K562 (cell line): ENCODE data around the gene DHTKD1. TPM values are rescaled to one million over a fixed set of nuclear protein-coding genes. Genes with fewer than 3 reads are reported as not detected.

Source experiments
- ASH1L ChIP-seq: fragments of 450-650 bp; IDR thresholded peaks from 2 replicates; pipeline ENCODE4 v1.6.1; 2018; ENCODE audit warnings: borderline replicate concordance, mild to moderate bottlenecking, low read depth; ENCODE audit not compliant: partially characterized antibody
- COPS2 ChIP-seq: fragments of 450-650 bp; conservative IDR thresholded peaks from 2 replicates; pipeline ENCODE4 v1.6.1; 2016; ENCODE audit warnings: mild to moderate bottlenecking, moderate library complexity
- GTF3C2 ChIP-seq: IDR thresholded peaks from 3 replicates; pipeline ENCODE4 v1.6.1; 2011; ENCODE audit warnings: borderline replicate concordance, mild to moderate bottlenecking, moderate library complexity; ENCODE audit not compliant: insufficient read length; ENCODE audit errors: extremely low read depth
- LARP7 ChIP-seq: fragments of 450-650 bp; IDR thresholded peaks from 2 replicates; pipeline ENCODE4 v1.6.1; 2016
- MAFK ChIP-seq: IDR thresholded peaks from 2 replicates; pipeline ENCODE4 v1.6.1; 2011; ENCODE audit warnings: low read length, improper control_type of control experiment
- MYC ChIP-seq, 2 experiments: fragments of 250-450 bp in 1 of 2; sonication (Bioruptor Pico) in 1 of 2; IDR thresholded peaks; 2 replicates each; pipeline versions ENCODE4 v1.5.1 to v1.6.1; 2012 to 2021; ENCODE audit warnings: low read depth in 2 of 2, borderline replicate concordance in 1 of 2, improper control_type of control experiment in 1 of 2, low read length in 1 of 2, mild to moderate bottlenecking in 1 of 2, moderate library complexity in 1 of 2
- POLR3A ChIP-seq: IDR thresholded peaks from 2 replicates; pipeline ENCODE4 v1.6.1; 2011; ENCODE audit warnings: borderline replicate concordance, mild to moderate bottlenecking, moderate library complexity; ENCODE audit not compliant: insufficient read length, insufficient read depth; ENCODE audit errors: extremely low read depth
- RB1 ChIP-seq: fragments of 450-650 bp; IDR thresholded peaks from 2 replicates; pipeline ENCODE4 v1.6.1; 2017; ENCODE audit warnings: low read depth, mild to moderate bottlenecking
- STAG1 ChIP-seq: sonication (generic); formaldehyde crosslinking; IDR thresholded peaks from 2 replicates; pipeline ENCODE4 v1.5.0; 2020; ENCODE audit warnings: missing genetic modification reagents, borderline replicate concordance
- ZC3H8 ChIP-seq: fragments of 450-650 bp; IDR thresholded peaks from 2 replicates; pipeline ENCODE4 v1.6.1; 2017
- ZNF518B ChIP-seq: fragments of 250-450 bp; sonication (Bioruptor Pico); IDR thresholded peaks from 2 replicates; pipeline ENCODE4 v1.5.0; 2021; ENCODE audit warnings: mild to moderate bottlenecking, moderate library complexity
- polyA plus RNA-seq, 8 experiments: library from polyadenylated mRNA; depleted of rRNA in 4 of 8; stranded (reverse) in 5 of 8; unstranded in 3 of 8; fragments of >200 nt; fragmentation: Nextera tagmentation in 2 of 8; fragmentation: Illumina TruSeq in 1 of 8; extraction: Ambion mirVana in 2 of 8; extraction: Trizol in 1 of 8; gene quantifications; 2 replicates each; pipeline versions ENCODE4 v1.2.1 to v1.2.3, GENCODE V29; 2011 to 2014; ENCODE audit warnings: inconsistent platforms in 1 of 8, missing spikeins in 1 of 8
- total RNA-seq, 7 experiments: library from RNA; depleted of rRNA in 6 of 7; stranded (reverse); fragments of >200 nt in 6 of 7; fragmentation: Illumina TruSeq in 2 of 7; extraction: Trizol in 2 of 7; gene quantifications; 2 replicates each; pipeline versions ENCODE4 v1.2.1 to v1.2.3, GENCODE V29; 2011 to 2021; ENCODE audit warnings: low replicate concordance in 1 of 7
- TF ChIP-seq, protein P1 (sequence below): sonication (generic); formaldehyde crosslinking; IDR thresholded peaks from 2 replicates; pipeline ENCODE4 v1.8.1; 2023; ENCODE audit warnings: mild to moderate bottlenecking, missing genetic modification reagents
- TF ChIP-seq, protein P2 (sequence below): sonication (generic); formaldehyde crosslinking; IDR thresholded peaks from 2 replicates; pipeline ENCODE4 v1.8.1; 2023; ENCODE audit warnings: missing genetic modification reagents, mild to moderate bottlenecking, borderline replicate concordance

DHTKD1 gene
- total and polyA plus RNA-seq, 9 of the 15 experiments (the other 6 are each of a cell fraction or from before 2014, with no cell fraction given), result 3.1 to 19.7 (median 6.8) TPM

- TF ChIP-seq GTF3C2 (no peak), COPS2 (no peak), RB1 (peak; percentile 84; the same call in 1 of the 2 replicates), ASH1L (no peak), LARP7 (no peak), POLR3A (no peak), ZC3H8 (no peak), MYC (IDR thresholded peaks at IDR 0.05; ENCODE audit: low read depth, low read length) (no peak; the same call in 1 of the 2 replicates), MYC (CRISPR knock-in tag; IDR thresholded peaks at IDR 0.05; ENCODE audit: borderline replicate concordance, low read depth) (no peak), ZNF518B (CRISPR knock-in tag) (no peak), STAG1 (CRISPR knock-in tag) (no peak), MAFK (no peak)
- TF ChIP-seq, protein P1, sequence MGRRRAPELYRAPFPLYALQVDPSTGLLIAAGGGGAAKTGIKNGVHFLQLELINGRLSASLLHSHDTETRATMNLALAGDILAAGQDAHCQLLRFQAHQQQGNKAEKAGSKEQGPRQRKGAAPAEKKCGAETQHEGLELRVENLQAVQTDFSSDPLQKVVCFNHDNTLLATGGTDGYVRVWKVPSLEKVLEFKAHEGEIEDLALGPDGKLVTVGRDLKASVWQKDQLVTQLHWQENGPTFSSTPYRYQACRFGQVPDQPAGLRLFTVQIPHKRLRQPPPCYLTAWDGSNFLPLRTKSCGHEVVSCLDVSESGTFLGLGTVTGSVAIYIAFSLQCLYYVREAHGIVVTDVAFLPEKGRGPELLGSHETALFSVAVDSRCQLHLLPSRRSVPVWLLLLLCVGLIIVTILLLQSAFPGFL (CRISPR knock-in tag), result no peak
- TF ChIP-seq, protein P2, sequence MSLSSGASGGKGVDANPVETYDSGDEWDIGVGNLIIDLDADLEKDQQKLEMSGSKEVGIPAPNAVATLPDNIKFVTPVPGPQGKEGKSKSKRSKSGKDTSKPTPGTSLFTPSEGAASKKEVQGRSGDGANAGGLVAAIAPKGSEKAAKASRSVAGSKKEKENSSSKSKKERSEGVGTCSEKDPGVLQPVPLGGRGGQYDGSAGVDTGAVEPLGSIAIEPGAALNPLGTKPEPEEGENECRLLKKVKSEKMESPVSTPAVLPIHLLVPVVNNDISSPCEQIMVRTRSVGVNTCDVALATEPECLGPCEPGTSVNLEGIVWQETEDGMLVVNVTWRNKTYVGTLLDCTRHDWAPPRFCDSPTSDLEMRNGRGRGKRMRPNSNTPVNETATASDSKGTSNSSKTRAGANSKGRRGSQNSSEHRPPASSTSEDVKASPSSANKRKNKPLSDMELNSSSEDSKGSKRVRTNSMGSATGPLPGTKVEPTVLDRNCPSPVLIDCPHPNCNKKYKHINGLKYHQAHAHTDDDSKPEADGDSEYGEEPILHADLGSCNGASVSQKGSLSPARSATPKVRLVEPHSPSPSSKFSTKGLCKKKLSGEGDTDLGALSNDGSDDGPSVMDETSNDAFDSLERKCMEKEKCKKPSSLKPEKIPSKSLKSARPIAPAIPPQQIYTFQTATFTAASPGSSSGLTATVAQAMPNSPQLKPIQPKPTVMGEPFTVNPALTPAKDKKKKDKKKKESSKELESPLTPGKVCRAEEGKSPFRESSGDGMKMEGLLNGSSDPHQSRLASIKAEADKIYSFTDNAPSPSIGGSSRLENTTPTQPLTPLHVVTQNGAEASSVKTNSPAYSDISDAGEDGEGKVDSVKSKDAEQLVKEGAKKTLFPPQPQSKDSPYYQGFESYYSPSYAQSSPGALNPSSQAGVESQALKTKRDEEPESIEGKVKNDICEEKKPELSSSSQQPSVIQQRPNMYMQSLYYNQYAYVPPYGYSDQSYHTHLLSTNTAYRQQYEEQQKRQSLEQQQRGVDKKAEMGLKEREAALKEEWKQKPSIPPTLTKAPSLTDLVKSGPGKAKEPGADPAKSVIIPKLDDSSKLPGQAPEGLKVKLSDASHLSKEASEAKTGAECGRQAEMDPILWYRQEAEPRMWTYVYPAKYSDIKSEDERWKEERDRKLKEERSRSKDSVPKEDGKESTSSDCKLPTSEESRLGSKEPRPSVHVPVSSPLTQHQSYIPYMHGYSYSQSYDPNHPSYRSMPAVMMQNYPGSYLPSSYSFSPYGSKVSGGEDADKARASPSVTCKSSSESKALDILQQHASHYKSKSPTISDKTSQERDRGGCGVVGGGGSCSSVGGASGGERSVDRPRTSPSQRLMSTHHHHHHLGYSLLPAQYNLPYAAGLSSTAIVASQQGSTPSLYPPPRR (CRISPR knock-in tag), result peak; percentile 64; the same call in 1 of the 2 replicates
Observed at GRCh38 chr10:12129222-12130111, 60.7 kb downstream of the DHTKD1 start, which contains the start of gene SEC61A2 (continued).
